ENCODE results near the gene RPA1. TPM values are rescaled to one million over a fixed set of nuclear protein-coding genes. Genes with fewer than 3 reads are reported as not detected.

RPA1 gene
- total and polyA plus RNA-seq, 2 of the 4 experiments (the other 2 are of a cell fraction) = 38.4 to 48.2 TPM

DNA sequence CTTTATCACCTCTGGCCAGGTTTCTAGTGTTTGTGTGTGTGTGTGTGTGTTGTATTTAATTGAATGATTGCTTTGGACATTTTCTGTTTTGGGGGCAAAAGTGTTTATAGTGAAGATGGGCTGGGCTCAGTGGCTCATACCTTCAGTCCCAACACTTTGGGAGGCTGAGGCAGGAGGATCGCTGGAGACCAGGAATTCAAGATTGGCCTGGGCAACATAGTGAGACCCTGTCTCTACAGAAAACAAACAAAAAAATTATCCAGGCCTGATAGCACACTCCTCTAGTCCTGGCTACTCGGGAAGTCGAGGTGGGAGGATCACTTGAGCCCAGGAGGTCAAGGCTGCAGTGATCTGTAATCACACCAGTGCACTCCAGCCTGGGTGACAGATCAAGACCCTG lies 37.5 kb downstream of the RPA1 start:
- TF ChIP-seq, protein P1, sequence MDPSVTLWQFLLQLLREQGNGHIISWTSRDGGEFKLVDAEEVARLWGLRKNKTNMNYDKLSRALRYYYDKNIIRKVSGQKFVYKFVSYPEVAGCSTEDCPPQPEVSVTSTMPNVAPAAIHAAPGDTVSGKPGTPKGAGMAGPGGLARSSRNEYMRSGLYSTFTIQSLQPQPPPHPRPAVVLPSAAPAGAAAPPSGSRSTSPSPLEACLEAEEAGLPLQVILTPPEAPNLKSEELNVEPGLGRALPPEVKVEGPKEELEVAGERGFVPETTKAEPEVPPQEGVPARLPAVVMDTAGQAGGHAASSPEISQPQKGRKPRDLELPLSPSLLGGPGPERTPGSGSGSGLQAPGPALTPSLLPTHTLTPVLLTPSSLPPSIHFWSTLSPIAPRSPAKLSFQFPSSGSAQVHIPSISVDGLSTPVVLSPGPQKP (IDR thresholded peaks at IDR 0.05; ENCODE audit: borderline replicate concordance, low read depth, low read length) = no peak
- no peak for TF ChIP-seq NFE2L2 (IDR thresholded peaks at IDR 0.05; ENCODE audit: low read depth, low read length)
- no peak for TF ChIP-seq MXI1 (IDR thresholded peaks at IDR 0.05; ENCODE audit: borderline replicate concordance, low read depth, low read length)
- TF ChIP-seq RFX5 (IDR thresholded peaks at IDR 0.05; ENCODE audit: low read depth, low read length) = no peak
- no peak for TF ChIP-seq MAZ (IDR thresholded peaks at IDR 0.05; ENCODE audit: borderline replicate concordance, low read depth, low read length)
- TF ChIP-seq CEBPB (IDR thresholded peaks at IDR 0.05; ENCODE audit: low read depth, low read length) = no peak
- no peak for TF ChIP-seq CHD1 (IDR thresholded peaks at IDR 0.05; ENCODE audit: low read depth, low read length)
- TF ChIP-seq, protein P2, sequence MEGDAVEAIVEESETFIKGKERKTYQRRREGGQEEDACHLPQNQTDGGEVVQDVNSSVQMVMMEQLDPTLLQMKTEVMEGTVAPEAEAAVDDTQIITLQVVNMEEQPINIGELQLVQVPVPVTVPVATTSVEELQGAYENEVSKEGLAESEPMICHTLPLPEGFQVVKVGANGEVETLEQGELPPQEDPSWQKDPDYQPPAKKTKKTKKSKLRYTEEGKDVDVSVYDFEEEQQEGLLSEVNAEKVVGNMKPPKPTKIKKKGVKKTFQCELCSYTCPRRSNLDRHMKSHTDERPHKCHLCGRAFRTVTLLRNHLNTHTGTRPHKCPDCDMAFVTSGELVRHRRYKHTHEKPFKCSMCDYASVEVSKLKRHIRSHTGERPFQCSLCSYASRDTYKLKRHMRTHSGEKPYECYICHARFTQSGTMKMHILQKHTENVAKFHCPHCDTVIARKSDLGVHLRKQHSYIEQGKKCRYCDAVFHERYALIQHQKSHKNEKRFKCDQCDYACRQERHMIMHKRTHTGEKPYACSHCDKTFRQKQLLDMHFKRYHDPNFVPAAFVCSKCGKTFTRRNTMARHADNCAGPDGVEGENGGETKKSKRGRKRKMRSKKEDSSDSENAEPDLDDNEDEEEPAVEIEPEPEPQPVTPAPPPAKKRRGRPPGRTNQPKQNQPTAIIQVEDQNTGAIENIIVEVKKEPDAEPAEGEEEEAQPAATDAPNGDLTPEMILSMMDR (conservative IDR thresholded peaks at IDR 0.05; ENCODE audit: low read depth, low read length) = no peak
- TF ChIP-seq SMC3 (IDR thresholded peaks at IDR 0.05; ENCODE audit: low read depth, low read length) = no peak
- TF ChIP-seq FOS (IDR thresholded peaks at IDR 0.05; ENCODE audit: low read depth, low read length) = no peak
- no peak for TF ChIP-seq RCOR1 (IDR thresholded peaks at IDR 0.05; ENCODE audit: insufficient replicate concordance, low read length)
- Histone ChIP-seq H2AK5ac (ENCODE audit: low read depth, low read length) (no peak overlapping the region), H3K9ac (ENCODE audit: low read depth, low read length) (no peak overlapping the region), H2BK15ac (ENCODE audit: low read depth, low read length) (no peak overlapping the region), H3K4me1 (ENCODE audit: control insufficient read depth, insufficient read depth, low read length) (no peaks in the 10 kb centered on the region), H3K27me3 (ENCODE audit: control insufficient read depth, insufficient read depth, low read length) (no peaks in the 10 kb centered on the region), H3K36me3 (ENCODE audit: control insufficient read depth, insufficient read depth, low read length) (peaks cover 9% of the 10 kb centered on the region), H3K4ac (ENCODE audit: low read depth, low read length) (no peak overlapping the region), H3K14ac (replicated peaks; ENCODE audit: low read depth, low read length) (no peak overlapping the region), H3K4me2 (ENCODE audit: low read depth, low read length) (no peak overlapping the region), H2BK120ac (ENCODE audit: low read depth, low read length) (no peak overlapping the region), H4K20me1 (ENCODE audit: insufficient read depth, low read length) (no peaks in the 10 kb centered on the region), H2AK9ac (replicated peaks; ENCODE audit: low read depth, low read length, poor library complexity) (no peak overlapping the region), H2AFZ (replicated peaks; ENCODE audit: low read length, poor library complexity) (no peak overlapping the region), H3K4me3 (ENCODE audit: insufficient read depth, low read depth, low read length) (no peak overlapping the region), H3K23ac (ENCODE audit: low read depth, low read length) (no peak overlapping the region), H3K79me1 (ENCODE audit: low read depth in 1 of 2, low read length in 2 of 2) (peaks cover 0 to 14% of the 10 kb centered on the region in 2 experiments; a peak in 3 of 4 replicates), H2BK5ac (ENCODE audit: low read depth, low read length, poor library complexity, severe bottlenecking) (no peak overlapping the region), H4K5ac (ENCODE audit: low read depth, low read length) (no peak overlapping the region), H3K9me1 (ENCODE audit: insufficient read depth, low read length) (0 out of 2 replicates have a peak, but pooled peaks cover 4% of the 10 kb centered on the region), H3K27ac (ENCODE audit: insufficient read depth, low read length) (no peak overlapping the region), H4K91ac (ENCODE audit: insufficient read depth, low read depth, low read length) (no peak overlapping the region), H4K8ac (ENCODE audit: low read depth in 2 of 2, low read length in 2 of 2) (no peak overlapping the region), H2BK20ac (ENCODE audit: low read depth, low read length) (no peak overlapping the region), H3K18ac (ENCODE audit: low read depth, low read length) (no peak overlapping the region), H3K9me3 (ENCODE audit: control insufficient read depth, insufficient read depth, low read length) (no peaks in the 10 kb centered on the region), H3K56ac (ENCODE audit: extremely low read depth, insufficient read depth, low read length) (no peak overlapping the region)
- intact Hi-C loops (cut with micrococcal nuclease) (no loop called here), dilution Hi-C loops (cut with HindIII; ENCODE audit: low sequenced_read_pairs, unreplicated experiment) (no loop called here), in situ Hi-C loops (cut with MboI; ENCODE audit: low sequenced_read_pairs) (no loop called here)
- no peak for DNase-seq
- no TSS peak for BruUV-seq (replicated peaks)
- WGBS, 2 experiments (ENCODE audit: extremely low coverage in 2 of 2, insufficient read length in 1 of 2) = no CpG with 5 or more reads among the region's 3 CpGs
- ChIA-PET POLR2A (ENCODE audit: unreplicated experiment) (no interaction called here), CTCF (no interaction called here)
- no peak for ATAC-seq (ENCODE audit: low read depth)

Data from IMR-90 (cell line).